Pancreas (tissue), 10 donors: ENCODE data around the gene RAF1. TPM values are rescaled to one million over a fixed set of nuclear protein-coding genes. Genes with fewer than 3 reads are reported as not detected.

Experiments
- ATAC-seq, 4 donors: fragments of 200-7000 bp; cut with Tn5 transposase; one replicate each; pipeline versions ENCODE4 v1.8.0 to v1.9.1; 2020; ENCODE audit warnings: mild to moderate bottlenecking in 4 of 4, moderate library complexity in 4 of 4
- DNase-seq, 6 donors: peaks; one replicate each; pipeline ENCODE4 v3.0.0-alpha.2; 2020
- FAIRE-seq: peaks from 2 replicates; lab custom pipeline; 2012; peaks lifted over from hg19 to GRCh38; lab: Jason Lieb, UNC
- H3K27ac ChIP-seq, 4 donors: fragments of 200-600 bp; sonication (generic); 1 replicate in 3 of 4; 2 replicates in 1 of 4; pipeline versions ENCODE4 v1.5.0 to v1.8.0; 2020
- H3K27me3 ChIP-seq, 4 donors: fragments of 200-600 bp; one replicate each; pipeline ENCODE4 v1.8.0; 2021
- H3K36me3 ChIP-seq, 3 donors: fragments of 200-600 bp; sonication (generic) in 1 of 3; one replicate each; pipeline versions ENCODE4 v1.5.0 to v1.8.0; 2020 to 2021
- H3K4me1 ChIP-seq, 3 donors: fragments of 200-600 bp; one replicate each; pipeline ENCODE4 v1.8.0; 2021
- H3K4me3 ChIP-seq, 4 donors: fragments of 200-600 bp; sonication (generic) in 2 of 4; one replicate each; pipeline versions ENCODE4 v1.5.0 to v1.8.0; 2020 to 2021
- H3K9me3 ChIP-seq, 4 donors: fragments of 200-600 bp; one replicate each; pipeline ENCODE4 v1.8.0; 2021
- CTCF ChIP-seq, 4 donors: fragments of 200-600 bp; sonication (generic) in 3 of 4; IDR thresholded peaks; one replicate each; pipeline versions ENCODE4 v1.5.0 to v1.8.0; 2021; ENCODE audit warnings: antibody characterized with exemption in 4 of 4
- WGBS, 2 donors: extraction: QIAGEN DNeasy Blood & Tissue Kit; methylation state at CpG; one replicate each; pipeline ENCODE4 v1.1.7; 2013; 5-methylcytosine and 5-hydroxymethylcytosine counted together
- intact Hi-C, 3 donors: fragments of 100-400 bp; cut with DNase I; formaldehyde crosslinking; loops; one replicate each; pipeline versions ENCODE4 v1.11.1 to v1.14.2; 2022
- polyA plus RNA-seq, 2 donors: library from polyadenylated mRNA; stranded (reverse); fragments of 200-250 nt; gene quantifications; one replicate each; pipeline ENCODE4 v1.2.3, GENCODE V29; 2013
- total RNA-seq, 6 donors: library from RNA; stranded (reverse); fragmentation: NEBNext Ultra II Directional in 4 of 6; extraction: Animal tissue kit (Norgen Biotek cat#: 25700) in 4 of 6; gene quantifications; one replicate each; pipeline versions ENCODE4 v1.2.1 to v1.2.4, GENCODE V29; 2021 to 2023
- donor health status: healthy with polysubstance abuse.
- donor health status: DM: no; HTN: no; CAD: no; lungs with moderate emphysema.
- donor health status: DM: no; HTN: no; CAD: no.
- donor health status: control.
- donor health status: control.
- donor health status: Bipolar disorder and iron deficiency.
- donor health status: DM: yes; HTN: yes; CAD: no.
- donor health status: DM: no; HTN: no; CAD: no.
- donor health status: DM: no; HTN: no; CAD: no.
- donor health status: DM: yes; HTN: yes; CAD: no.

The RAF1 gene
- total and polyA plus RNA-seq, 8 donors, result 29.1 to 46.9 (median 38.1) TPM

GRCh38 chr3:12560505-12561190 lies 103.3 kb downstream of the RAF1 start:
- DNase-seq (no peak), ATAC-seq (no peak), FAIRE-seq (no peak)
- no peaks in the 10 kb centered on the region for H3K36me3 ChIP-seq
- H3K4me3 ChIP-seq, result no peak overlapping the region
- no peaks in the 10 kb centered on the region for H3K27me3 ChIP-seq
- H3K9me3 ChIP-seq, result no peaks in the 10 kb centered on the region
- intact Hi-C loops, result loop anchor here in 1 of 3 donors (10.0 kb wide), 1 partner anchor 94 kb away; no protein-coding TSS in a partner anchor
- H3K4me1 ChIP-seq, result peaks cover 24 to 39% (median 31%) of the 10 kb centered on the region in 3 donors
- no peak for TF ChIP-seq CTCF (IDR thresholded peaks at IDR 0.05)
- no peak overlapping the region for H3K27ac ChIP-seq
- WGBS, 2 donors, result 62 to 71% methylated on average over 5 of the region's 5 CpGs

- intact Hi-C loops, result no loop called here
- Histone ChIP-seq H3K4me3 (no peak overlapping the region), H3K27me3 (peaks cover 0 to under 1% (median 0%) of the 10 kb centered on the region in 4 donors), H3K36me3 (no peaks in the 10 kb centered on the region), H3K9me3 (no peaks in the 10 kb centered on the region), H3K4me1 (peaks cover 24 to 39% (median 31%) of the 10 kb centered on the region in 3 donors), H3K27ac (no peak overlapping the region)
- FAIRE-seq (no peak), ATAC-seq (no peak), DNase-seq (no peak)
- TF ChIP-seq CTCF (IDR thresholded peaks at IDR 0.05), result no peak
- WGBS, 2 donors, result 60 to 61% methylated on average over 3 of the region's 3 CpGs
Measured at GRCh38 chr3:12559520-12559919, 104.4 kb downstream of the RAF1 start.

DNA sequence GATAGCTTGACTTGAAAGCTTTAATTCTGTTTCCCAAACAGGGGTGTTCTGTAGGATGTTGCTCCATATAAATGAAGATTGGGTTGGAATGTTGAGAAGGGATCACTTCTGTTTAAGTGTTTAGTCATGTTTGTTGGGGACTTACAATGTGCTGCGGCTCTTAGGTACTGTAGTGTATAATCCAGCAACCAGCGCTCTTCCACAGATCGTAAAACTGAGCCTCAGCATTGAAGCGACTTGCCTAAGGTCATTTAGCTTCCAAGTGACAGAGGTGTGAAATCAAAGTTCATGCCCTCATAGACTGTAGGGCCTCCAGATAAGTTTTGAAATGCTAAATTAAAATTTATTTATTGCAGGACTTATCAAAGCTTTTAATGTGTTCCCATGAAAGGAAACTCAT lies 105.2 kb downstream of the RAF1 start:
- FAIRE-seq (no peak), ATAC-seq (no peak), DNase-seq (no peak)
- Histone ChIP-seq H3K4me3 (peak overlapping the region in 2 of 4 donors; percentile 92 to 94), H3K27me3 (peaks cover 0 to 3% (median 0%) of the 10 kb centered on the region in 4 donors), H3K36me3 (no peaks in the 10 kb centered on the region), H3K4me1 (peaks cover 24 to 40% (median 31%) of the 10 kb centered on the region in 3 donors), H3K9me3 (no peaks in the 10 kb centered on the region), H3K27ac (no peak overlapping the region)
- 39 to 45% methylated on average over 4 of the region's 4 CpGs for WGBS, 2 donors
- intact Hi-C loops, result no loop called here
- TF ChIP-seq CTCF (IDR thresholded peaks at IDR 0.05), result no peak

- no peak for DNase-seq
Measured at GRCh38 chr3:12557473-12558100, 106.3 kb downstream of the RAF1 start.

More at GRCh38 chr3:12557473-12558100, 106.3 kb downstream of the RAF1 start:
- Histone ChIP-seq H3K4me3 (peak overlapping the region; percentile 86 to 94 (median 93)), H3K36me3 (no peaks in the 10 kb centered on the region), H3K27me3 (peaks cover 0 to 4% (median 1%) of the 10 kb centered on the region in 4 donors), H3K4me1 (peaks cover 24 to 44% (median 31%) of the 10 kb centered on the region in 3 donors), H3K9me3 (no peaks in the 10 kb centered on the region), H3K27ac (peak overlapping the region; percentile 94 to 98 (median 96))
- ATAC-seq (peak in 3 of 4 donors; percentile 7 to 45 (median 22)), FAIRE-seq (no peak)
- WGBS, 2 donors, result 0 to 1% methylated on average over 18 of the region's 18 CpGs
- no peak for TF ChIP-seq CTCF (IDR thresholded peaks at IDR 0.05)
- intact Hi-C loops, result no loop called here
